ENCODE data around the gene COL5A1. TPM values are rescaled to one million over a fixed set of nuclear protein-coding genes. Genes with fewer than 3 reads are reported as not detected.
"Not testable (repeated sequence)": the region's sequence is repeated elsewhere in the genome, so short reads cannot be mapped to it uniquely, and the experiment has no call there.

The COL5A1 gene
- polyA plus RNA-seq, 1 donor (not counting 4 experiments of a cell fraction or from before 2014, with no cell fraction given), result 3.1 TPM

GRCh38 chr9:134666831-134667230 lies 25.2 kb downstream of the COL5A1 start:
- Histone ChIP-seq H2AFZ (ENCODE audit: control insufficient read depth, low read length) (no peak overlapping the region), H3K27ac (ENCODE audit: control insufficient read depth, insufficient read depth, low read length) (no peak overlapping the region), H3K27me3 (ENCODE audit: control insufficient read depth, extremely low read depth, insufficient read depth, low read length) (no peaks in the 10 kb centered on the region), H3K9me1 (ENCODE audit: control insufficient read depth, extremely low read depth, insufficient read depth, low read length) (peaks cover 2% of the 10 kb centered on the region), H3K4me1 (ENCODE audit: control insufficient read depth, extremely low read depth, insufficient read depth, low read length) (peaks cover 33% of the 10 kb centered on the region), H3K79me2 (ENCODE audit: control insufficient read depth, insufficient read depth, low read length) (no peaks in the 10 kb centered on the region), H3K4me3 (ENCODE audit: control insufficient read depth in 2 of 3, extremely low read depth in 1 of 3, insufficient read depth in 2 of 3, low read depth in 1 of 3, low read length in 3 of 3) (no peak overlapping the region), H4K20me1 (ENCODE audit: control insufficient read depth, extremely low read depth, insufficient read depth, low read length) (peaks cover 4% of the 10 kb centered on the region), H3K36me3 (ENCODE audit: control insufficient read depth in 2 of 2, extremely low read depth in 1 of 2, insufficient read depth in 2 of 2, low read length in 2 of 2) (no peaks in the 10 kb centered on the region), H3K9ac (ENCODE audit: control insufficient read depth, extremely low read depth, insufficient read depth, low read length) (no peak overlapping the region), H3K4me2 (ENCODE audit: control insufficient read depth, extremely low read depth, insufficient read depth, low read depth, low read length) (peak overlapping the region; percentile 13), H3K9me3 (ENCODE audit: control insufficient read depth, low read depth, low read length) (no peaks in the 10 kb centered on the region)
- TF ChIP-seq CTCF (optimal IDR thresholded peaks at IDR 0.05 in 1 of 3, IDR thresholded peaks at IDR 0.05 in 1 of 3, conservative IDR thresholded peaks at IDR 0.05 in 1 of 3; ENCODE audit: extremely low read depth in 1 of 3, insufficient read depth in 2 of 3, low read length in 3 of 3) (no peak), EZH2 (IDR thresholded peaks at IDR 0.05; ENCODE audit: low read length) (no peak)
- no peak for DNase-seq (ENCODE audit: low read depth, low spot score)
- FAIRE-seq, result peak; percentile 81
- dilution Hi-C loops (cut with MboI; ENCODE audit: extremely low pct_ligation_motif_present, low sequenced_read_pairs), result no loop called here

GRCh38 chr9:134668977-134669376 lies 27.4 kb downstream of the COL5A1 start:
- H3K4me3 ChIP-seq (ENCODE audit: control insufficient read depth in 2 of 3, extremely low read depth in 1 of 3, insufficient read depth in 2 of 3, low read depth in 1 of 3, low read length in 3 of 3); H2AFZ ChIP-seq (ENCODE audit: control insufficient read depth, low read length); H3K9me1 ChIP-seq (ENCODE audit: control insufficient read depth, extremely low read depth, insufficient read depth, low read length); H3K27me3 ChIP-seq (ENCODE audit: control insufficient read depth, extremely low read depth, insufficient read depth, low read length); H3K79me2 ChIP-seq (ENCODE audit: control insufficient read depth, insufficient read depth, low read length); H3K36me3 ChIP-seq (ENCODE audit: control insufficient read depth in 2 of 2, extremely low read depth in 1 of 2, insufficient read depth in 2 of 2, low read length in 2 of 2); H3K9ac ChIP-seq (ENCODE audit: control insufficient read depth, extremely low read depth, insufficient read depth, low read length); DNase-seq (ENCODE audit: low read depth, low spot score); H3K9me3 ChIP-seq (ENCODE audit: control insufficient read depth, low read depth, low read length); H3K4me2 ChIP-seq (ENCODE audit: control insufficient read depth, extremely low read depth, insufficient read depth, low read depth, low read length); H4K20me1 ChIP-seq (ENCODE audit: control insufficient read depth, extremely low read depth, insufficient read depth, low read length); H3K27ac ChIP-seq (ENCODE audit: control insufficient read depth, insufficient read depth, low read length); FAIRE-seq; dilution Hi-C loops (cut with MboI; ENCODE audit: extremely low pct_ligation_motif_present, low sequenced_read_pairs): not testable (repeated sequence)
- H3K4me1 ChIP-seq (ENCODE audit: control insufficient read depth, extremely low read depth, insufficient read depth, low read length), result peaks cover 28% of the 10 kb centered on the region

GRCh38 chr9:134669399-134669955 lies 27.9 kb downstream of the COL5A1 start:
- Histone ChIP-seq H3K9ac (ENCODE audit: control insufficient read depth, extremely low read depth, insufficient read depth, low read length) (no peak overlapping the region), H4K20me1 (ENCODE audit: control insufficient read depth, extremely low read depth, insufficient read depth, low read length) (peaks cover 4% of the 10 kb centered on the region), H3K9me1 (ENCODE audit: control insufficient read depth, extremely low read depth, insufficient read depth, low read length) (peaks cover 2% of the 10 kb centered on the region), H3K79me2 (ENCODE audit: control insufficient read depth, insufficient read depth, low read length) (no peaks in the 10 kb centered on the region), H3K27me3 (ENCODE audit: control insufficient read depth, extremely low read depth, insufficient read depth, low read length) (no peaks in the 10 kb centered on the region), H2AFZ (ENCODE audit: control insufficient read depth, low read length) (no peak overlapping the region), H3K4me3 (ENCODE audit: control insufficient read depth in 2 of 3, extremely low read depth in 1 of 3, insufficient read depth in 2 of 3, low read depth in 1 of 3, low read length in 3 of 3) (no peak overlapping the region), H3K27ac (ENCODE audit: control insufficient read depth, insufficient read depth, low read length) (no peak overlapping the region), H3K36me3 (ENCODE audit: control insufficient read depth in 2 of 2, extremely low read depth in 1 of 2, insufficient read depth in 2 of 2, low read length in 2 of 2) (no peaks in the 10 kb centered on the region), H3K4me1 (ENCODE audit: control insufficient read depth, extremely low read depth, insufficient read depth, low read length) (peaks cover 28% of the 10 kb centered on the region), H3K9me3 (ENCODE audit: control insufficient read depth, low read depth, low read length) (no peaks in the 10 kb centered on the region), H3K4me2 (ENCODE audit: control insufficient read depth, extremely low read depth, insufficient read depth, low read depth, low read length) (no peak overlapping the region)
- TF ChIP-seq EZH2 (IDR thresholded peaks at IDR 0.05; ENCODE audit: low read length), result no peak
- TF ChIP-seq CTCF (optimal IDR thresholded peaks at IDR 0.05 in 1 of 3, IDR thresholded peaks at IDR 0.05 in 1 of 3, conservative IDR thresholded peaks at IDR 0.05 in 1 of 3; ENCODE audit: extremely low read depth in 1 of 3, insufficient read depth in 2 of 3, low read length in 3 of 3), result no peak
- FAIRE-seq, result no peak
- DNase-seq (ENCODE audit: low read depth, low spot score), result no peak
- dilution Hi-C loops (cut with MboI; ENCODE audit: extremely low pct_ligation_motif_present, low sequenced_read_pairs), result no loop called here
